Fibroblast of the aortic adventitia (primary cell): Measurements from ENCODE around the gene GATA3. TPM values are rescaled to one million over a fixed set of nuclear protein-coding genes. Genes with fewer than 3 reads are reported as not detected.

ENCODE experiments used
- DNase-seq: peaks from one replicate; pipeline ENCODE4 v3.0.0-alpha.2; 2010; ENCODE audit warnings: low read depth
- H3K4me3 ChIP-seq: 2 replicates; pipeline ENCODE4 v1.5.1; 2011; ENCODE audit warnings: low read depth, mild to moderate bottlenecking, control low read depth, low read length, moderate library complexity
- total RNA-seq: library from RNA; depleted of rRNA; stranded (reverse); fragments of >200 nt; gene quantifications from 2 replicates; pipeline ENCODE4 v1.2.3, GENCODE V29; 2012; ENCODE audit warnings: low replicate concordance
- TF ChIP-seq, protein P1 (sequence below): IDR thresholded peaks from 2 replicates; pipeline ENCODE4 v1.5.1; 2011; ENCODE audit warnings: mild to moderate bottlenecking, low read length, control low read depth, inconsistent platforms; ENCODE audit not compliant: insufficient read depth

Gene GATA3
- total RNA-seq, 1 donor: not detected

DNA sequence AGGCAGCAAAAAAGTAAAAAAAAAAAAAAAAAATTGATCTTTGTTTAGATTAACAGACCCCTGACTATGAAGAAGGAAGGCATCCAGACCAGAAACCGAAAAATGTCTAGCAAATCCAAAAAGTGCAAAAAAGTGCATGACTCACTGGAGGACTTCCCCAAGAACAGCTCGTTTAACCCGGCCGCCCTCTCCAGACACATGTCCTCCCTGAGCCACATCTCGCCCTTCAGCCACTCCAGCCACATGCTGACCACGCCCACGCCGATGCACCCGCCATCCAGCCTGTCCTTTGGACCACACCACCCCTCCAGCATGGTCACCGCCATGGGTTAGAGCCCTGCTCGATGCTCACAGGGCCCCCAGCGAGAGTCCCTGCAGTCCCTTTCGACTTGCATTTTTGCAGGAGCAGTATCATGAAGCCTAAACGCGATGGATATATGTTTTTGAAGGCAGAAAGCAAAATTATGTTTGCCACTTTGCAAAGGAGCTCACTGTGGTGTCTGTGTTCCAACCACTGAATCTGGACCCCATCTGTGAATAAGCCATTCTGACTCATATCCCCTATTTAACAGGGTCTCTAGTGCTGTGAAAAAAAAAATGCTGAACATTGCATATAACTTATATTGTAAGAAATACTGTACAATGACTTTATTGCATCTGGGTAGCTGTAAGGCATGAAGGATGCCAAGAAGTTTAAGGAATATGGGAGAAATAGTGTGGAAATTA is 19.4 kb downstream of the GATA3 start:
- TF ChIP-seq, protein P1, sequence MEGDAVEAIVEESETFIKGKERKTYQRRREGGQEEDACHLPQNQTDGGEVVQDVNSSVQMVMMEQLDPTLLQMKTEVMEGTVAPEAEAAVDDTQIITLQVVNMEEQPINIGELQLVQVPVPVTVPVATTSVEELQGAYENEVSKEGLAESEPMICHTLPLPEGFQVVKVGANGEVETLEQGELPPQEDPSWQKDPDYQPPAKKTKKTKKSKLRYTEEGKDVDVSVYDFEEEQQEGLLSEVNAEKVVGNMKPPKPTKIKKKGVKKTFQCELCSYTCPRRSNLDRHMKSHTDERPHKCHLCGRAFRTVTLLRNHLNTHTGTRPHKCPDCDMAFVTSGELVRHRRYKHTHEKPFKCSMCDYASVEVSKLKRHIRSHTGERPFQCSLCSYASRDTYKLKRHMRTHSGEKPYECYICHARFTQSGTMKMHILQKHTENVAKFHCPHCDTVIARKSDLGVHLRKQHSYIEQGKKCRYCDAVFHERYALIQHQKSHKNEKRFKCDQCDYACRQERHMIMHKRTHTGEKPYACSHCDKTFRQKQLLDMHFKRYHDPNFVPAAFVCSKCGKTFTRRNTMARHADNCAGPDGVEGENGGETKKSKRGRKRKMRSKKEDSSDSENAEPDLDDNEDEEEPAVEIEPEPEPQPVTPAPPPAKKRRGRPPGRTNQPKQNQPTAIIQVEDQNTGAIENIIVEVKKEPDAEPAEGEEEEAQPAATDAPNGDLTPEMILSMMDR: no peak
- DNase-seq: no peak
- no peak overlapping the region for H3K4me3 ChIP-seq

DNA sequence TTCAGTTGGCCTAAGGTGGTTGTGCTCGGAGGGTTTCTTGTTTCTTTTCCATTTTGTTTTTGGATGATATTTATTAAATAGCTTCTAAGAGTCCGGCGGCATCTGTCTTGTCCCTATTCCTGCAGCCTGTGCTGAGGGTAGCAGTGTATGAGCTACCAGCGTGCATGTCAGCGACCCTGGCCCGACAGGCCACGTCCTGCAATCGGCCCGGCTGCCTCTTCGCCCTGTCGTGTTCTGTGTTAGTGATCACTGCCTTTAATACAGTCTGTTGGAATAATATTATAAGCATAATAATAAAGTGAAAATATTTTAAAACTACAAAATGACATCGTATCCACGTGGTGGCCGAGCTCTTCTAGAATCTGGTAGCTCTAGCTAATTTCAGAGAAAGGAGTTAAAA is 20.4 kb downstream of the GATA3 start:
- TF ChIP-seq, protein P1: no peak
- no peak for DNase-seq
- H3K4me3 ChIP-seq: no peak overlapping the region

DNA sequence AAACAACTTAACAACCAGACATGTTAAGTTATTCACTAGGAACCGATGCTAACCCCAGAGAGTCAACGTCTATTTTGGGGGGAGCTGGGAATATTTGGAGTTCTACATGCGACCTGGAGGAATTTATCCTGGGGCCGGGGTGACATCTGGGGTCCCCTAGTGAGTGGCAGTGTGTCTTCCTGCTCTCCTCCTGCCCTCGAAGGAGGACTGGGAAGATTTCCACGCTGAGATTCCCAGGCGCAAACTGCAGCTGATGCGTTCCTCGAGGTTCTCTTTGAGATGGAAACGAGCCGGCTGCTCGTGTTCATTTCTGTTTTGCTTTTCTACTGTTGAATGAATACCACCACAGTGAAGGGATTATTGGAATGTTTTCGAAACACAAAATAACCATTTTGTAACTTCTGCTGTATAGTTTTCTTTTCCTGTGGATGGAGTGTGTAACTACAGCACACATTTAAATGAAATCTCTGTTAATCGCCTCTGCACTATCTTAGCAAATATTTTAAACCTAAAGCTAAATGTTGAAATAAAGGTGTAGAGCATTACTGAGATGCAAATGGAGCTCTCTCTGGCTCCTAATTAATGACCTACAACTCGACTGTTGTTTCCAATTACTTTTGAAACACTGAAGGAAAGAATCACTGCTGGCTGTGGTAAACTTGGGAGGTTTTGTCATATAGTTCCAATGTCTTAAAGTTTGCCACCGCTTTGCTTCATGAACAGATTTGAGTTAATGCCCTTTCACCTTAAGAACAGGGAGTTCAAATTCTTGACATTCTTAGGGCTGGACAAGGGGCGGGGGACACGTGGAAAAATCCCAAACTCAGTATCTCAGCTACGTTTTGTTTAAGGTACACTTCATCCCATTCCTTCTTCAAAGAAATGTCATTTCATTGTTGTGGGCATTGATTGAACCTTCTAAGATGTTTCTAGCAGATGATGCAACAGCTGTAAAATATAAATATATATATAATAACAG is 21.1 kb downstream of the GATA3 start:
- DNase-seq: no peak
- TF ChIP-seq, protein P1: peak; percentile 10
- H3K4me3 ChIP-seq: no peak overlapping the region

DNA sequence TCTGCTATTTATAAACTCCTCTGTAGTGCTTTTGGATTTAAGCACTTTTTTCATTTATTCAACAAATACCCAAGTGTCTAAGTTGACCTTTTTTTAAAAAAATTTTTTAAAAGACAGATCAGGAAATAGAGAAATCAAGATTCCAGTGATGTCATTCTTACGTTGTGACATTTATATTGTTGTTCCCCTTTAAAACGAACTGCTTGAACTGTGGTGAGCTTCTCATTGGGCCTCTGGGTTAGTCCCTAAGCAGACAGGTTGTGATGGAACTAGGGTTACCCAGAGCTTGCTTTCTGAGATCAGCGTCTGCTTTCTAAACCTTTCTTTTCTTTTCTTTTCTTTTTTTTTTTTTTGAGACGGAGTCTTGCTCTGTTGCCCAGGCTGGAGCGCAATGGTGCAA is 22.4 kb downstream of the GATA3 start:
- H3K4me3 ChIP-seq: no peak overlapping the region
- DNase-seq: no peak
- TF ChIP-seq, protein P1: no peak

DNA sequence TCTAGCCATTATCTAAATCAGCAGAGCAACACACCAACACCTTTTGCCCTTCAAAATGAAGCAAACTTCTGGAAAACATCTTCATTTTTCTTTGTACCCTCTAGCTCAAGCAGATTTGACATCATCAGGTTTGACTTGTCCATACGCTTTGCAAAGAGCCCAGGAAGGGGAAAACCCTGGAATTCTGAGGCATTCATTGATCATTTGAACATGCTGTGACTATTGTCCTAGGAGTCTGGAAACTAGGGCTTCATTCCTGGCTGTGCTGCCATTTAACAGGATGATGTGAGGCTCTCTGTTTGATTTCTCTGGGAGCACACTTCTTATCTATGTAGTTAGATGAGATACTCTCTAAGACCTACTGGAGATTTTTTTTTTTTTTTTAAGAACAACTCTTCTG is 23.5 kb downstream of the GATA3 start:
- TF ChIP-seq, protein P1: no peak
- DNase-seq: no peak

DNA sequence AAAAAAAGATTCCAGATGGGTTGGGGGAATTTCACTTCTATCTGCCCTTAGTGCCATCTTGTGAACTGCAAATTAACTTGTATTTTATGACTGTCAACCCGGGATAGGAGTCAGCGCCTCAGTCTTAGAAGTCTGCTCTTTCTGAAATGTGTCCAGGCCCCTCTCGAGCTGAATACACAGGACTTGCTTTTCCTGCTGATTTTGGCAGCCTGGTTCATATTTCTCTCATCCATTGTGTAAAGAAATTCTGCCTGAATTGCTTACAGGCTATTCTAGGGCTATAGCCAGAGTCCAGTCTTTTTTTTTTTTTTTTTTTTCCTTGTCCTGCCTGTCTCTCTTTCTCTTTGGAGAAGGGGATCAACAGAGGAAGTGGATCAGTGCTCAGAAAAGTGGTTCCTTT is 24.6 kb downstream of the GATA3 start:
- TF ChIP-seq, protein P1: no peak
- no peak overlapping the region for H3K4me3 ChIP-seq
- peak; percentile 18 for DNase-seq

More for the DNA sequence above, 23.5 kb downstream of the GATA3 start:
- H3K4me3 ChIP-seq: no peak overlapping the region
